ENCODE data around the gene CACNA2D1.

CACNA2D1 gene

DNA sequence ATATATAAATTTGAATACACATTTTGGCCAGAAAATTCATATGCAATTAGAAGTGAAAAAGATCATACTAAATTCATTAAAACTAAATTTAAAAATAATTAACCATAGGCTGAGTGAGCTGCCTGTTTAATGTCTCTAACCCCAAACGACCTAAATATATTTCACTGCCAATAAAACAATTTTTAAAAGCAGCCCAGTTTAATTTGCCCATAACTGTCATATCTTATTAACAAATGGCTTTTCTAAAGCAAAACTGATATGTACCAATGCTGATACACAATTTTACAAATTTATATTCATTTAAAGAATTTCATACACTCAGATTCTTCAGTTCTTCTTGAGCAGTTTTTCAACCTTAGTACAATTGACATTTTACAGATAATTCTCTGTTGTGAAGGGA lies 99.9 kb downstream of the CACNA2D1 start:
- DNase-seq: no peak
- no peak for ATAC-seq

DNA sequence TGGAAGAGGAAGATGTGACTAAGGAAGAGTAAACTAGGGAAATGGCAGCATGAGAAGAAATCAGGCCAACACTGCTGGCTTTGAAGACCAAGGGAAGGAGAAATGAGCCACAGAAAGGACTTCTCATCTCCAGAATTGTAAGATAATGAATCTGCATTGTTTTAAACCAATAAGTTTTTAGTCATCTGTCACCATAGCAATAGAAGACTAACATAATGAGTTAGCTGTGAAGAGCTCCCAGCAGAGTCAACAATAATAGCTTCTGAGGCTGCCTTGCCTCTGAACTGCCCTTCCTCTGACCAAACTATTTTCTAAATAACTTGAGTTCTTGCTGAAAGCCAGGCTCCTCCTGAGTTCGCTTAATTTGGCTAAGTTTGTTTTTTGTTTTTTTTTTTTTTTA lies 103.6 kb downstream of the CACNA2D1 start:
- ATAC-seq (no peak), DNase-seq (no peak)

DNA sequence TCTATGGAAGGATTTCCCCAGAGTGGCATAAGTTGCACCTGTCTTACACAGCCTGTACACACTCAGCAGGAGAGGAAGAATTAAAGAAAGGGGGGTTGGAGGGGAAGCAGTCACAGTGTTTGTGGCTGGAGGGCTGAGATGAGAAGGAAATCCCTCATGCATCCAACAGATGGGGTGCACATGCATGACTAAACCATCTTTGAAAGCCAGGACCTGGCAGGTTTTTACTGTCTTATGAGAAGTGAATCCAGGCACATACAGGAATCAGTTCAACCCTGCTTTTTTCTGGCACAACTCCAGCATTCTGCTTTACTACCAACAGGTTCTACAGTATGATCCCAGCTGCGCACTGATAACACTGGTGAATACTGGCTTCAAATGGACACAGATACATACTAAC lies 107.7 kb downstream of the CACNA2D1 start:
- ATAC-seq: no peak
- no peak for DNase-seq

GRCh38 chr7:82335001-82335400 lies 108.6 kb downstream of the CACNA2D1 start:
- DNase-seq (no peak), ATAC-seq (no peak)

DNA sequence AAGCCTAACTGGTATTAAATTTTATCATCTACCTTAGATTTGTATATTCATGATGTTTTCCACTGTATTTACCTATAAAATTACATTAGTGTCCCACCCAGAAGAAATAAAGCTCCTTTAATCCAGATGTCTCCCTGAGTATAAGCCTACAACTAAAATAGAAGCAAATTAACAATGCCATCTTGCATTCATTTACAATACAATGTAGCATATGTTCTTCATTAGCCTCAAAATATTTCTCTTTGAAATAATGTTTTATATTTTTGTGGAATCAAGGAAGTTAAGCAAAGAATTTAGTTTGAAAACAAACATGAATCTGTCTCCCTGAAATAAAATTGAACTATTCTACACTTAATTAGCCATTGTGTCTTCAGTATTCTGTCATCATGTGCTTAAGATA lies 112.3 kb downstream of the CACNA2D1 start:
- DNase-seq (no peak), ATAC-seq (no peak)

DNA sequence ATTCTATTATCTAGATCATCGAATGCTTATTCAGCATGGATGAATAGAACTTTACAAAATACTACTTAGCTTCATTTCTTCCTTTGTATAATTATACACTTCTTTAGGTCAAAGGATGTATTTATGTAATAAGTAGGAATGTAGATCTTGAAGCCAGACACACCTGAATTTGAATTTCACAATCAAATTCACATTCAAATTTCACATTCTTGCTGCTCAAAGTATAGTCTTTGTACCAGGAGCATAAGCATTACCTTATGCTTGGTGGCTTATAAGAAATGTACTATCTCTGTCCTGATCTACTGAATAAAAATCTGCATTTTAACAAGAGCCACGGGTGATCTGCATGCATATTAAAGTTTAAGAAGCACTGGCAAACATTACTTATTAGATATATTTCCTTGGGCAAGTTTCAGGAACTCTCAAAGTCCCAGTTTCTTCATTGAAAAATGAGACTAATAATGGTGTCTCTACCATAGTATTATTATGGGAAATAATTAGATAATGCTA lies 112.8 kb downstream of the CACNA2D1 start:
- no peak for ATAC-seq

DNA sequence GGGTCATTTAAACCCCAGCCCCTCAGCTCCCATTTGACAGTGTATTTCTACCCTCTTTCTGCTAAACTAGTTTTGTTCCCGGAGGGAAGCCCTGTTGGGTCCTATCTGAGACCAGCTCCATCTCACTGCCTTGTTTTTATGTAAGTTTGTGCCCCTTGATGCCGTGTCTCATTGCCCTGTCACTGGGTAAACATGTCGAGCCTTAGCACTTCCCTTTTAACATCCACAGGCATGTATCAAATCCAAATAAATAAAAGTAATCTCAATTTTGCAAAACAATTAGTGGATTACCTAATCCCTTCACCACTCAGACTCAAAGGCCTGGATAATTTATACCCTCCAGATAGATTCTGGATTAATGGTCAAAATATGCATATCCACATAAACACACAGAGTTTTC lies 115.7 kb downstream of the CACNA2D1 start:
- no peak for ATAC-seq
- no peak for DNase-seq

More for the DNA sequence above, 112.8 kb downstream of the CACNA2D1 start:
- DNase-seq: no peak

DNA sequence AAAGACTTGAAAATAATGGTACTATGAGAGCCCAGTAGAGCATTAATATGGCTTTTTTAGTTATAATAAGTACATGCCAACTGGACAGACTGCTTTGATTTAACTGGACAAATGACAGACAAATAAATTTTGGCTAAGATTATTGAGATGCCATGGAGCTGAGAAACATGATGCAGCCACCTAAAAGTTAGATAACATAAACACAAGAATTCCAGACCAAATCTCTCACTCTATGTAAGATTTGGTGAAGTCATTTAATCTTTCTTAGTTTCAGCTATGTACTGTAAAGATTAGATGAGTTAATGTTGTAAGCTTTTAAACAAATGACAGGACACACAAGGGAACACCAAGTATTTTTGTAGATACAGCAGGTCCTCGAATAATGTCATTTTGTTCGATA lies 118.2 kb downstream of the CACNA2D1 start:
- ATAC-seq (no peak), DNase-seq (no peak)

GRCh38 chr7:82323806-82324205 lies 119.8 kb downstream of the CACNA2D1 start:
- ATAC-seq (no peak), DNase-seq (no peak)

DNA sequence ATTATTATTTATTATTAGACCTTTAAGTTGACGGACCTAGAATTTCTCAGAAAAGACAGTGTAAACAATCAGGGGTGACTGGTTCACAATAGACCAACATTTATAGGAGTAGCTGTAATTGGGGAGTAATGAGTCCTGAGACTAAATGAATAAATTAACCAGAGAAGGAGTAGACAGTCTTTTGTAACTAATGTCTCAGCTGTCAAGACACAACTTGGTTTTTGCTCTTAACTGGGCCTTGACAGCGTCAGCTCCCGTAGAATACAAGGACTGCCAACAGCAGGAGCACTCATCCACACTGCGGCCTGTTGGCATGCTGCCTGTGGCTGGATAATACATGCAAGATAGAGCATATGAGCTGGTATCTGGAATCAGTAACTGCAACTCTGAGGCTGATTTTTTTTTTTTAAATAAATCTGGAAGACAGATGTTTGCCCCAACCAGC lies 123.9 kb downstream of the CACNA2D1 start:
- DNase-seq (no peak), ATAC-seq (no peak)

DNA sequence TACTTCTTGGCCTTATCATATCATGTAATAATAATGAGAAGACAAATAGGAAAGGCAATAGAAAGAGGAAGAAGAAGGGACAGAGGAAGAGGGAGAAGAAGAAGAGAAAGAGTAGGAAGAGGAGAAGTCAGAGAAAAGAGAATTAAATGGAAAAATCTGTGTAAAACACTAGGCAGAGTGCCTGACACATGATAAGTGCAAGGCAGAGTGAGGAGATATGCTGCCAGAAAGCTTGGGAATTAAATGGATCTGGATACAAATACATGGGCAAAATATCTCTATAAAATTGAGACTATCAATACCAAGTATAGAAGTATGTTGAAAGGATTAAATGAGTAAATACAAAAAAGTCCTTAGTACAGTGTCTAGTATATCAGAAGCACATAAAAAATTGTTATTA lies 124.8 kb downstream of the CACNA2D1 start:
- no peak for ATAC-seq
- DNase-seq: no peak

GRCh38 chr7:82317760-82318159 lies 125.8 kb downstream of the CACNA2D1 start:
- ATAC-seq (no peak), DNase-seq (no peak)

DNA sequence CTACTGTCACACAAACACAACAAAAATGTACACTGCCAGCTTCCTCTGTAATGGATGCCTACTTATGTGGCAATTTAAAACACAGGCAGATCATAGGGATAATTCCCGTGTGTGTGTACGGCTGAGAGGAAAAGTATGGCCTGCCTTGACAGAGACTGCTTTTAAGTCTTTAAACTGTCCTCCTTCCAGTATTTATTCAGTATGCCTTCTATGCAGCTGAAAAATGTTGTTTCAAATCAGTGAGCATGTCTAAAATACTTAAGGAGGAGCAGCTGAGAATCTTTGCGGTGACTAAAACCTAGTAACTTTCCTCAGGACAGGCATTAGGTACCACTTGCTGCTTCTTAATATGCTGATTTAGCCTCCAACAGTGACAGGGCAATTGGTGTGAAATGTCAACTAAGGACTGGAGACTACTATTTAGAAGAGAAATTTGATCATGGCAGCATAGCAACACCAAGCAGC lies 126.3 kb downstream of the CACNA2D1 start:
- ATAC-seq: no peak
- no peak for DNase-seq

DNA sequence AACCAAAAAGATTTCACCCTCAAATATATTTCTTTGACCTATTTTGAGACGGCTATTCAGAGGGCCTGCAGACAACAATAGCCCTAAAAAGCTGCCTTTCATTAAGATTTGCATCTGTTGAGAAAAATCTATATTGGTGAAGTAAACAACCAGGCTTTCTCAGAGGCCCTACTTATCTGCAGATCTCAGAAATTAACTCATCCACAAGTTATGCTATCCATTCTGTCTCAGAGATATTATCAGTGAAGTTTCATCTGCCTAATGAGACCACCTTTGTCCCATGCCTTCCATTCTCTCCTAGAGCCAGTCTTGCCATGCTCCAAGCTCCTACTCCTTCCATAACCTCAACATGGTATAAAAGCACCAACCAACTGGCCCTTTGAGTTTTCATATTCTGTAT lies 130.3 kb downstream of the CACNA2D1 start:
- DNase-seq (no peak), ATAC-seq (no peak)

- DNase-seq: no peak
- ATAC-seq: no peak
Observed at GRCh38 chr7:82312646-82313045, 130.9 kb downstream of the CACNA2D1 start.

GRCh38 chr7:82305347-82306005 lies 138.1 kb downstream of the CACNA2D1 start:
- DNase-seq (no peak), ATAC-seq (no peak)

GRCh38 chr7:82294865-82295264 lies 148.7 kb downstream of the CACNA2D1 start:
- DNase-seq (no peak), ATAC-seq (no peak)

DNA sequence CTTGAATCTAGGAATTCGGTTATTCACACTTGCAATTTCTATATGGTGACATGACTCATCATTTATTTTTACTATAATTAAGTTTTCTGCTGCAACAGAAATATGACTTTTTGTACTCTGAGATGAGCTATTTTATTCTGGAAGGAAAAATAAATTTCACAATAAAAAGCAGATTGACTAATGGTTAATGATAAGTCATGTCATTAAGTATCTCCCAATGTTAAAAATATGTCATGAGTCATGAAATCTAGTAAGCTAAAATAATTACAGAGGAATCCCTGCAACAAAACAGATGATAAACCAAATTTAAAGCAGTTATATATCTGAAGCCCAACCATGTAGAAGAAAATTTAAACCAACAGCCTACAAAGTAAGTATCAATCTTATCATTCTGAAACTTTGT lies 149.2 kb downstream of the CACNA2D1 start:
- no peak for ATAC-seq

DNA sequence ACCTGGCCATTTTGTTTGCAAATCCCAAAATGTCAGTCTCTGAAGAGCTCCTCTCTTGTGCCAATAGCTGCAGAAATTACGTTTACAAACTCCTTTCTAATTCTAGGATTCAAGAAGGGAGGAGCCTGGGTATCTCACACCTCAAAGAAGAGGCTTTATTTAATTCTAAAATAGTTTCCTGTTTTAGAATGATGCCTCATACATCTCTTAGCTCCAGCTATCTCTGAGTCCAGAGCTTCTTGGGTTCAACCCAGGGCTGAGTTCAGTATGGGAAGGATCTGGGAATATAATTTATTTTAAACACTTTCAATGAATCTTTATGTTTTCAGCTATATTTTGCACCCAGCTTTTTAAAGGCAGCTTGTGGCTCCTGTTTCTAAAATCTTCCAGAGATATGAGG lies 150.1 kb downstream of the CACNA2D1 start:
- no peak for ATAC-seq
- DNase-seq: no peak

More for the DNA sequence above, 149.2 kb downstream of the CACNA2D1 start:
- no peak for DNase-seq

- DNase-seq: no peak
- ATAC-seq: no peak
Observed at GRCh38 chr7:82291931-82292330, 151.6 kb downstream of the CACNA2D1 start.

DNA sequence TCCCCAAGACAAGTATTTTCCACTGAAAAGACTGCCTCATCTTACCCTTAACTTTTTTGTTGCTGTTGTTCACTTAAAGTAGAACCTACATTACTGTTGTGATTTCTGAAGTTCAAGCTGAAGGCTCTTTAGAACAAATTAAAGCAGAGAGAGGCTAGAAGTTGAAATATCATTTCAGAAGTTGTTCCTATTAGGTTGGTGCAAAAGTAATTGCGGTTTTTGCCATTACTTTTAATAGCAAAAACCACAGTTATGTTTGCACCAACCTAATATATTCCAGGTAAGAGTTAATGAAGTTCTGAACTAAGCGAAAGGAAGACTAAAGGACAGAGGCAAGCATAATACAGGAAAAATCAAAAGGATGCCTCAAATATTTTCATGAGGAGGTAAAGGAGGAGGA lies 153.7 kb downstream of the CACNA2D1 start:
- ATAC-seq: no peak
- no peak for DNase-seq

GRCh38 chr7:82289152-82289535 lies 154.4 kb downstream of the CACNA2D1 start:
- DNase-seq: no peak
- ATAC-seq: no peak

- DNase-seq: no peak
- no peak for ATAC-seq
Observed at GRCh38 chr7:82286798-82287140, 156.8 kb downstream of the CACNA2D1 start.

GRCh38 chr7:82286096-82286797 lies 157.3 kb downstream of the CACNA2D1 start:
- DNase-seq (no peak), ATAC-seq (no peak)

Data from stimulated activated naive CD8-positive, alpha-beta T cell treated with anti-CD3 and anti-CD28 coated beads, Interleukin-15, Interleukin-2, amounts not matched to agents 100 U/mL and 50 U/mL, for 24 hours (primary cell).